MM.1S (cell line): ENCODE results near the gene ZCCHC2.

Source experiments
- EZH2 ChIP-seq: fragments of 300-600 bp; sonication (generic); optimal IDR thresholded peaks from 2 replicates; pipeline ENCODE3; 2017; ENCODE audit warnings: low read depth, mild to moderate bottlenecking, antibody characterized with exemption, low read length, mixed read lengths
- TF ChIP-seq, protein P1 (sequence below): fragments of 300-600 bp; sonication (generic); IDR thresholded peaks from 2 replicates; pipeline ENCODE4 v1.5.1; 2016; ENCODE audit warnings: antibody characterized with exemption, low read length, mixed read lengths

DNA sequence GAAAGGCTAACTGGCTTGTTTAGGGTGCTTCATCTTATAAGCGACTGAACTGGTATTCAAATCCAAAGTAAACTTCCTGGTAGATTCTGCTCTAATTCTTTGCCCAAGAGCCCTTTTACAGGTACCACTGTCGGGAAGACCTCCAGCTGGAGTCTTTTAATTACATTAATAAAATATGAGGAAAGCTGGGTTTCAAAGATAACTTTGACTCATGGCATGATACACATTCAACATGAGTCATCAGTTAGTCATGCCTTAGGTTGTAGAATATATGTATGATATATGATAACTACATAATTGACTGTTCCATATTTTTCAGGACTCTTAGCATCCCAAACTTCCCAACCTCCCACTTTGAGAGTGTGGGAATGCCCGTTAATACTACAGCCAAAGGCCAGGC lies 32.3 kb downstream of the ZCCHC2 start:
- TF ChIP-seq, protein P1, sequence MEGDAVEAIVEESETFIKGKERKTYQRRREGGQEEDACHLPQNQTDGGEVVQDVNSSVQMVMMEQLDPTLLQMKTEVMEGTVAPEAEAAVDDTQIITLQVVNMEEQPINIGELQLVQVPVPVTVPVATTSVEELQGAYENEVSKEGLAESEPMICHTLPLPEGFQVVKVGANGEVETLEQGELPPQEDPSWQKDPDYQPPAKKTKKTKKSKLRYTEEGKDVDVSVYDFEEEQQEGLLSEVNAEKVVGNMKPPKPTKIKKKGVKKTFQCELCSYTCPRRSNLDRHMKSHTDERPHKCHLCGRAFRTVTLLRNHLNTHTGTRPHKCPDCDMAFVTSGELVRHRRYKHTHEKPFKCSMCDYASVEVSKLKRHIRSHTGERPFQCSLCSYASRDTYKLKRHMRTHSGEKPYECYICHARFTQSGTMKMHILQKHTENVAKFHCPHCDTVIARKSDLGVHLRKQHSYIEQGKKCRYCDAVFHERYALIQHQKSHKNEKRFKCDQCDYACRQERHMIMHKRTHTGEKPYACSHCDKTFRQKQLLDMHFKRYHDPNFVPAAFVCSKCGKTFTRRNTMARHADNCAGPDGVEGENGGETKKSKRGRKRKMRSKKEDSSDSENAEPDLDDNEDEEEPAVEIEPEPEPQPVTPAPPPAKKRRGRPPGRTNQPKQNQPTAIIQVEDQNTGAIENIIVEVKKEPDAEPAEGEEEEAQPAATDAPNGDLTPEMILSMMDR = no peak
- TF ChIP-seq EZH2 = no peak
